GM21619 (cell line): Measurements from ENCODE around the gene DMRTC2.
"Not testable (repeated sequence)": the region's sequence is repeated elsewhere in the genome, so short reads cannot be mapped to it uniquely, and the experiment has no call there.

Source experiments
- ATAC-seq: cut with Tn5 transposase; IDR thresholded peaks from one replicate; pipeline ENCODE4 v1.9.1; 2021; ENCODE audit not compliant: unreplicated experiment

Gene DMRTC2

DNA sequence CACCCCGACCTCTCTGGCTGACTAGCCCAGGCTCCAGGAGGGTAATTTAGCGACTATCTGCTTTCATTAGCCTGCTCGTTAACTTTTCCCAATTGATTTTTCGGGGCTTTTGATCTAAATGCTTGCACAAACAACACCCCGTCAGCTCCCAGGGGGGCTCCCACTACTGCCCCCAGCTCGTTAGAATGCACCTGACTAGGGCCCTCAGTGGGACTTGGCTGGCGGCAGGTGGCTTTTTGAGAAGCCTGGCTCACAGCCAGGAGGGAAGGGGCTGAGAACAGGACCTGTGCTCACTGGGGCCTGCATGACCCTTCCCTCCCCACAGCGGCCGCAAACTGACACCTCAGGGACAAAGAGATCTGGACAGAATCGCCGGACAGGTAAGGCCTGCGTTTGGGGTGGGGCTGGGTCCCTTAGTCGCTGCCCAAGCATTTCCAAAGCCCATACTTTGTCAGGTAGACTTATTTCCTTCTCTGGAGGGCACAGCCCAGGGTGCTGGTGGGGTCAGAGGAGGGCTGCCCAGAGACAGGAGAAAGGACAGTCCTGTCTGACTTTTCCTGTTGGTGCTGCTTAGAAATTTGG, 24.6 kb downstream of the DMRTC2 start:
- no peak for ATAC-seq

DNA sequence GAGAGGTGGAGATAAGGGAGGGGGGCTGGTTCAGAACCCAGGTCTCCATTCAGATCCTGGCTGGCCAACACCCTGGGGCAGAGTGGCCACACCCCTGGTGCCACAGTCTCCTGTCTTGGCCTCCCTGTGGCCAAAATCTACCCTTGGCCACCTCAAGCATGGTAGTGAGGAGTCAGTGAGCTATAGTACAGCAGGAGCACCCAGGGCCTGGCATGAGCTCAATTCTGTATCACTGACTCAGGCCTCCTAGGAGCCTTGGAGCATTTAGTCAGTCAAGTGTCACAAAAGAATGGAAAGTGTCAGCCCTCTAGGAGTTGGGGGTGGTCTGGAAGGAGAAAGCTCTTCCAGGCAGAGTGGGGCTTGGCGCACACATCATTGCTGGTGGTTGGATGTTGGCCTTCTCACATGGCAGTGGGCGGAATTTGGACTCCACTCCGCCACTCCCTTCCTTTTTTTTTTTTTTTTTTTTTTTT, 25.6 kb downstream of the DMRTC2 start:
- ATAC-seq: no peak

- no peak for ATAC-seq
These were observed 26.9 kb downstream of the DMRTC2 start for GRCh38 chr19:41871573-41872383.

- no peak for ATAC-seq
These were observed 27.5 kb downstream of the DMRTC2 start for GRCh38 chr19:41872384-41872774.

GRCh38 chr19:41872775-41873647, 28.2 kb downstream of the DMRTC2 start:
- no peak for ATAC-seq

- ATAC-seq: not testable (repeated sequence)
These were observed 31.1 kb downstream of the DMRTC2 start for GRCh38 chr19:41875973-41876372.

DNA sequence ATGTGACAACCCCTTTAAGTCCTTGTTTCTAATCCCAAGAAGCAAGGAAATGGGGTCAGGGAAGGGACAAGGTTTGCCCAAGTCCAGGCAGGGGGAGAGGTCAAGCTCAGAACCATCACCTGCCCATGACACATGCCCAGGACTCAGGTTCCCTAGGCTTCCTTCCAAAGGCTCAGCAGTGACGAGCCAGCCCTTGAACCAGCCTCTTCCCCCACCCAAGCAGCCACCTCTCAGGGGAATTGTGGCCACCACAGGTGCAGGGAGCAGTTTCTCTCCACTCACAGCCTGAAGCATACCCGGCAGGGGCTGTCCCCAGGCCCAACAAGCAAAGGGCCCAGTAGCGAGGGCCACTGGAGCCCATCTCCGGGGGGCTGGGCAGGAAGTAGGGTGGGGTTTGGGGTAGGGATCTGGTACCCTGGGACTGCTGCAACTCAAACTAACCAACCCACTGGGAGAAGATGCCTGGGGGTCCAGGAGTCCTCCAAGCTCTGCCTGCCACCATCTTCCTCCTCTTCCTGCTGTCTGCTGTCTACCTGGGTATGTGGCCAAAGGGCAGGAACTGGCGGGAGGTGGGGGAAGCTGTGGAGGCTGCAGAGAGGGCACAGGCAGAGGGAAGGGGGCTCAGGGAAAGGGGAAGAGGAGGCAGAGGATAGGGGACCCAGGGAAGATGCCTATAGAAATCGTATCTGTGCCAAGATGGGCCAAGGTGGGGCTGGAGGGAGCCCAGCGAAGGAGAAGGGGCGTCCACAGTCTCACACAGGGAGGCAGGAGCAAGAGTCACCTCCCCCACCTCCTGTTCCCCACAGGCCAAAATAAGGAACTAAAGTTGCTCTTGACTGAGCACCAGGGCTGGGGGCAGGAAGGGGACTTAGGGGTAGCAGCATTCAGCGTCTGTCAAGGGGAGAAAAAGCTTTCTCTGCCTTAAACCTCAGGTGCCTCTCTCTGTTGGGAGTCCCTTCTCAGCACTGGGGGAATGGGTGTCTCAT, 32.3 kb downstream of the DMRTC2 start, which contains the start of gene CD79A:
TSS of gene CD79A (plus strand) at position 433 of the 986 bp plus-strand sequence. CDS start at position 459, 26 bp downstream.
- peak; percentile 60 for ATAC-seq

DNA sequence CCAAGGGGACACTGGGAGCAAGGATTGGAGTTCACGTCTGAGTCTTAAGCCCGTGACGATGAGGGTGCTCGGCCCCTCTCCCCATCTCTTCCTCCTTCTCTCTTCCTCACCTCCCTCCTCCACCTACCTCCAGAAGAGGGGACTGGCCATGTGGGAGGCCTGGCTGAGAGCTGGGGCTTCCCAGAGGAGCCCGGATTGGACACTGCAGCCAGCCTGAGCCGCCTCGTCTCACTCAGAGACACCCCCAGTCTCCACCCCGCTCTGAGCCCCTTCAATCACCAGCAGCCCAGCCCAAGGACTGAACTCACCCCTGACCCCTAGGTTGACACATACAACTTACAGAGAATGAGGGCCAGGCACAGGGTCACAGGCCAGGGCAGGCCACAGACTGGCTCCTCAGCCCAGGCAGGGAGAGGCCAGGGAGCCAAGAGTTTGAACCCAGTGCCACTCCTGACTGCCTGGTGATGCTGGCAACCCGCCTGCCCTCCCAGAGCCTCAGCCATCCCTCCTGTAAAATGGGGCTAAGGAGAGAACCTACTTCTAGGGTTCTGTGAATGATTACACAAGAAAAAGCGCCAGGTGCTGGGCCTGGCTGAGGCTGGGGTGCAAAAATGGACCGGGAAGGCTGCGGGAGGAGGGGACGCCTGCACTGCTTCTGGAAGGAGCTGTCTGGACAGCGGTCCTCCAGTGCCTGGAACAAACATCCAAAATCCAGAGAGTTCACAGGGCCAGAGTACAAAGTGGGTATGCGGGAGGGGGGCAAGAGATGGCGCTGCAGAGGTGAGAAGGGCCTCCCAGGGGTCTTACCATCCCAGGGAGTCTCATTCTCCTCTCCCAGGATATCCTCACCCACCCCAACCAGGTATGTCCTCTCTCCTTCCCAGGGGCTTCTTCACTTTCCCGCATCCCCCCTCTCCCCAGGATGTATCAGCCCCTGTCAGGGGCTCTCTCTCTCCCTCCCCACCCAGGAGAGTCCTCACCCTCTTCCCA, 33.4 kb downstream of the DMRTC2 start:
- no peak for ATAC-seq

- no peak for ATAC-seq
These were observed 34.2 kb downstream of the DMRTC2 start for GRCh38 chr19:41879080-41879479.

DNA sequence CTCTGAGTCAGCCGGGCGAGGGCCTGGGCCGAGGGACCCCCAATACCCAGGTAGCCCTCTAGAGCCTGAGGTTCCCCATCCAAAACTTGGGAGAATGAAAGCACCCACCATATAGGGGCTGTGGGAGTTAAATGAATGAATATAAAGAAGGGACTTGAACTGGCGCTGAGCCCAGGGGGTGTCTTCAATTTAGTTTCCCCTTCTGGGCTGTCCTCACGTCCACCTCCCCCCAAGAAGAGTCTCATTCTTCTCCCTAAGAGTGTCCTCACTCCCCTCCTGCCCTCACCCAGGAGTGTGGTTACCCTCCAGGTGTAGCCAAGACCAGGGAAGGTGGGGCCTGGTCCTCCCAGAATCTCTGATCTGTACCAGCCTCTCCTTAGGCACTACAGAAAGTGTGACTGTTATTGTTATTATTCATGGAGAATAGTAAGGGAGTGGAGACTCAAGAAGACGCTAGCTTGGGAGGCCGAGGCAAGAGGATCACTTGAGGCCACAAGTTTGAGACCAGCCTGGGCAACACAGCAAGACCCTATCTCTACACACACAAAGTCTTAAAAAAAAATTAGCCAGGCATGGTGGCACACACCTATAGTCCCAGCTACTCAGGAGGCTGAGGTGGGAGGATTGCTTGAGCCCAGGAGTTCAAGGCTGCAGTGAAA, 35.0 kb downstream of the DMRTC2 start:
- ATAC-seq: no peak

DNA sequence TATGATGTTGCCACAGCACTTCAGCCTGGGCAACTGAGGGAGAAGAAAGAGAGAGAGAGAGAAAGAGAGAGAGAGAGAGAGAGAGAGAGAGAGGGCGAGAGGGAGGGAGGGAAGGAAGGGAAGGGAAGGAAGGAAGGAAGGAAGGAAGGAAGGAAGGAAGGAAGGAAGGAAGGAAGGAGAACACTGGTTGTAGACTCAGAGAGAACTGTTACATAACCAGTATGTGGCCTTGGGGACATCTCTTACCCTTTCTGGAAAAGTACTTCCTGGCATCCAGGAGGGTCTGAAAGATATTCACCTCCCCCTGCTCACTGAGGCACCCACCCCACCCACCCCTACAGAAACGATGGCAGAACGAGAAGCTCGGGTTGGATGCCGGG, 35.5 kb downstream of the DMRTC2 start:
- no peak for ATAC-seq

GRCh38 chr19:41882568-41883462, 38.0 kb downstream of the DMRTC2 start, which contains the start of gene ARHGEF1:
TSS of gene ARHGEF1 (plus strand) at chr19:41883184. CDS start at chr19:41888083, 4,899 bp downstream.
- no peak for ATAC-seq

DNA sequence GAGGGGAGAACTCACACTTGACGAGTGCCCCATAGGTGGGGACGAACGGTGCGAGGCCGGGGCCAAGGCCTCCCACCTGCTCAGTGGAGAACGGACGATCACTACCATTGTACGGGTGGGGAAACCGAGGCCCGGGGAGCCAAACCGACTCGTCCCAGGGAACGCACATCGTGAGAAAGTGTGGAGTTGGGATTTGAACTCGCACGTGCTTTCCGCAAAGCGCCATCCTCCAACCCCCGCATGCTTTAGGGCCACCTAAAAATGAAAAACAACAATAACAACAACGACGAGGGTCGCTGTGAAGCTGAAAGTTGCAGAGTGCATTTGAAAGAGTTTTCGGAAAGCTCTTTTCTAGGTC, 38.6 kb downstream of the DMRTC2 start:
- no peak for ATAC-seq

DNA sequence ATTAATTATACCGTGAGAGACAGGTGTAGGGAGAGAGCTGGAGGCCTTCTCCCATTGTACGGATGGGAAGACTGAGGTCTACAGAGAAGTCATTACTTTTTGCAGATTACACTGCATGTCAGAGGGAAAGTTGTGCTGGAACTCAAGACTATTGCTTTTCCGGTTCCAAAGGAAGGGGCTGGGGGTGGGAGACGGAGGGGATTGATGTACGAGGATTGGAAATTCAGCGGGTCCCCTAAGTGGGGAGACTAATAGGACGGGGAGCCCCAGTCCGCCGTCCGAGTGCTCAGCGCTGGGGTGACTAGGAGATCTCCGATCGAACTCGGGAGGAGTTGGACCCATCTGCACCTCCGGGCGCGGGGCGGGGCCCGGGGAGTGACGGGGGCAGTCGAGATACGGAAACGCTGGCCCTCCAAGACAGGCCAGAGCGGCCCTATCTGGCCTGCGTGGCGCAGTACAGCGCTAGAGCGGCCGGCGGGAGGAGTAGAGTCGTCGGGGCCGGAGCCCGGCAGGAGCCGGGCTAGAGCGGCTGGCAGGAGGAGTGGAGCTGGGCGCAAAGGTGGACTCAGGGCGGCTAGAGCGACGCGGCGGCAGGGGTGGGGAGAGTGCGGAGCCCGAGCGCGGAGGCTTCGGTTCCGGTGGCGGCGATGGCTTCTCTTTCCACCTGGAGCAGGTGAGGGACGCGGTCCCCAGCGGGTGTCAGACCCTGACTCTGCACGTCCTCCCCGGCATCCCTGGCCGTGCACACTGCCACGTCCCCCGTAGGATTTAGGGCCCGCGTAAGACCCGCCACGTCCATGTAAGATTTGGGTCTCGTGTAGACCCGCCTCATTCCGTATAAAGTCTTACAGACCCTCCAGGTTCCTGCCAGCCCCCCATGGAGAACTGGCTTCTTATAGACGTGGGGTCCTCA, 39.2 kb downstream of the DMRTC2 start:
- peak; percentile 65 for ATAC-seq

- ATAC-seq: peak; percentile 26
These were observed 42.2 kb downstream of the DMRTC2 start for GRCh38 chr19:41886761-41887710.
